ENCODE measurements around the gene ERP29.
"Not testable (repeated sequence)": the region's sequence is repeated elsewhere in the genome, so short reads cannot be mapped to it uniquely, and the experiment has no call there.

ERP29 gene

DNA sequence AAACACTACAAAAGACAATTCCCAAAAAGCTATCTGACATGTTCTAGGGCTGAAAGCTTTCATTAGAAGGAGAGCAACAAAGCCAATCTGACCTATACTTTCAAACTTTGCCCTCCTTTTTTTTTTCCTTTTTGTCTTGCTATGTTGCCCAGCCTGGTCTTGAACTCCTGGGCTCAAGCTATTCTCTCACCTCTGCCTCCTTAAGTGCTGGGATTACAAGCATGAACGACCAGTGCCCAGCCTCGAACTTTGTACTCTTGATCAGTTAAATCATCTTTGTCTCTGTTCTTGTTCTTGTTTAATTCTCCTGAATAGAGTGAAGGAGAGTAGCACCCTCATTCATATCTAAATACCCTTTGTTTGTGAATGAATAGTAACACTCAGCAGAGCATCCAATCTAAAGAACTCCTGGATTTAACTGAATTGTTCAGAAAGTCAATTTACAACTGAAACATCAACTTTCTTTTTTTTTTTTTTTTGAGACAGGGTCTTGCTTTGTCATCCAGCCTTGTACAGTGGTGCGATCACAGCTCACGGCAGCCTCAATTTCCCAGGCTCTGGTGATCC lies 22.1 kb downstream of the ERP29 start:
- no peak for DNase-seq (ENCODE audit: low spot score)

DNA sequence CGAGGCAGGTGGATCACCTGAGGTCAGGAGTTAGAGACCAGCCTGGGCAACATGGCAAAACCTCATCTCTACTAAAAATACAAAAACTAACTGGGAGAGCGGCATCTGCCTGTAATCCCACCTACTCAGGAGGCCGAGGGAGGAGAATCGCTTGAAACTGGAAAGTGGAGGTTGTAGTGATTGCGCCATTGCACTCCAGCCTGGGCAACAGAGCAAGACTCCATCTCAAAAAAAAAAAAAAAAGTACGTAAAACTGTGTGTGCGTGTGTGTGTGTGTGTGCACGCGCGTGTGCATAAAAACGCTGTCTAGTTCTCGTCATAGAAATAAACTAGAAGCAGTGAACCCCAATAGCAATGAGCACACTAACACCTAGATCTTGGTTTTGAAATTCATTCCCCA lies 23.4 kb downstream of the ERP29 start:
- DNase-seq (ENCODE audit: low spot score) = not testable (repeated sequence)

DNA sequence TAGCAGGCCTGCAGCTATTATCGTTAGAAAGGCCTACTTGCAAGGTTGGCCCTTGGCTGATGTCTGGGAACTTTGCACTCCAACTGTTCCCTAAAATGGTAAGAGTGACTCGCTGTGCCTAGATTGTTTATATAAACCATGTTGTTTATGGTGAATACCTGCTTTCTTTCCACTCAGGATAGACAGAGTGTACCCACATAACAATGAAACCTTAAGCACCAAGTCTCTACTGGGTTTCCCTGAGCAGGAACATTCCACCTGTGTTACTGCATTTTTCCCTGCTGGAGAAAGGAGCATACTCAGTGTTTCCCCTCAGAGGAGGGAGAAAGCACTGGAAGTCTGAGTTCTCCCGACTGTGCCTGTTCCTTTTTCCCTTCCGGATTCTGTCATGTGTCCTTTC lies 32.8 kb downstream of the ERP29 start:
- DNase-seq (ENCODE audit: low spot score) = no peak

DNA sequence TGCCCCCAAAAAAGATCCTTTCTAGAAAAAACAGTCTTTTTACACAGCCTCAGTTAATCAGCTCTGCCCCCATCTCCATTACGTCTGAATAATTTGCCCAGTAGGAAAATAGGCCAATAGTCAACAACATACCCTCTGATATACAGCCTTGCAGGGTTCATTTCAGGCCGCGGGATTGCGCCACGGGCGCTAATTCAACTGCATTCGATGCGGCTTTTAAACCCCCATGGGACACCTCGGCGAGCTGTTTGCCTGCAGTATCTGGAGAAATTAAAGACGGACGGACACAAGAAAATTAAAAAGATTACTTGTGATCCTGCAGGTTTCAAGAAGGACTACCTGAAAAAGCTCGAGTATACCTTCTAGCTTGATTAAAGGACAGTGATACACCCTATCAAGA lies 36.1 kb downstream of the ERP29 start:
- DNase-seq (ENCODE audit: low spot score) = no peak

DNA sequence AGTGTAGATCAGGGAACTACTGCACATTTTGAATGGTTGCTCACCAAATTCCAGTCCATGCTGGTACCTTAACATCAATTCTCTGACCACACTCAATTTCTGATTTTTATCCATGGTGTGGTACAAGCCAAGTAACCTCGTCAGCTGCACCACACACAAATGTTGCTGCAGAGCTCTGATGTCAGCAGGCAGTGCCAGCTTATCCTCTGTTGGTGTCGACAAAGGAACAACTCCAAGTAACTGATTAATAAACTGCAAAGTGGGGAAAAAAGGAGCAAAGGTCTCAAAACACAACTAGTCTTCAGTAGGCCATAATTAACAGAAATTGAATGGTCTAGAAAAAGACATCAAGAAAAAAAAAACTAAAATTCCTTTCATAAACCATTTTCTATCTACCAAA lies 47.9 kb downstream of the ERP29 start:
- DNase-seq (ENCODE audit: low spot score) = no peak

DNA sequence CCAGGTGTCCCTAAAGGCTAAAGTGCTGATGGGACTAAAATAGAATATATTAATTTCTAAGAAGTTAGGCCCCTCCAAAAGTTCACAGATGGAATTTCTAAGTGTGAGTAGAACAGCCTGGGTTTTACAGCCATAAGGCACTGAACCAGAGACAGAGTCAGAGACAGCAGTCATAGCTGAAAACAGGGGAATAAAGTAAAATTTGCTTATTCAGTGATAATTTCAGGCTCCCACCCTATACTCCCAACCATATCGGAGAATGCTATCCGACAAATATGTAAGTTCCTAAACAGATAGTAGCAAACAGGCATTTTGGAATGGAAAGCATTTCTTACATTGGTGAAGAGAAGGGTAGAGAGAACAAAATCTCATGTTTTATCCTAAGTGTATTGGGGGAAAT lies 50.0 kb downstream of the ERP29 start:
- no peak for DNase-seq (ENCODE audit: low spot score)

DNA sequence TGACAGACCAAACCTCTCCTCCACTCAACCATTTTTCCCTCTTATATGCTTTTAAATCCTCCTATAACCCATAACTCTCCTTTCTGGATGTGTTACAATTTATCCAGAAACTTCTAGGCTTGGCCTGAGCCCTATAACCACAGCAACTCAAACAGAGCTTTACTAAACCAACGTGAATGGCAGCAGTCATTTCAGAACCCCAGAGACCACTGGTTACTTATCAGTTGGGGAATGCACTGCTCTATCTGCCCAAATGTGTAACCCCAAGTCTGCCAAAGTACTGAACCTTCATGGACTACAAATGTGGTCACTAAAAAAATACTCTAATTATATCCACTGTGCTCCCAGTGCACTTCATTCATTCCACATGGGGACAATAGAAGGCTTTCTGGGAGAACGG lies 53.3 kb downstream of the ERP29 start:
- no peak for DNase-seq (ENCODE audit: low spot score)
